GM12878 (cell line): Measurements from ENCODE around the gene PLEKHF1.

Experiments
- ATF3 ChIP-seq: IDR thresholded peaks from 2 replicates; pipeline ENCODE4 v1.6.1; 2011; ENCODE audit warnings: low read depth, mild to moderate bottlenecking, low read length, moderate library complexity, borderline replicate concordance; ENCODE audit errors: extremely low read depth
- KLF5 ChIP-seq: fragments of 450-650 bp; IDR thresholded peaks from 2 replicates; pipeline ENCODE4 v1.6.1; 2014; ENCODE audit warnings: mild to moderate bottlenecking; ENCODE audit not compliant: partially characterized antibody
- POLR2A ChIP-seq: IDR thresholded peaks from 2 replicates; pipeline ENCODE4 v1.6.1; 2011; ENCODE audit warnings: low read depth, mild to moderate bottlenecking, low read length

DNA sequence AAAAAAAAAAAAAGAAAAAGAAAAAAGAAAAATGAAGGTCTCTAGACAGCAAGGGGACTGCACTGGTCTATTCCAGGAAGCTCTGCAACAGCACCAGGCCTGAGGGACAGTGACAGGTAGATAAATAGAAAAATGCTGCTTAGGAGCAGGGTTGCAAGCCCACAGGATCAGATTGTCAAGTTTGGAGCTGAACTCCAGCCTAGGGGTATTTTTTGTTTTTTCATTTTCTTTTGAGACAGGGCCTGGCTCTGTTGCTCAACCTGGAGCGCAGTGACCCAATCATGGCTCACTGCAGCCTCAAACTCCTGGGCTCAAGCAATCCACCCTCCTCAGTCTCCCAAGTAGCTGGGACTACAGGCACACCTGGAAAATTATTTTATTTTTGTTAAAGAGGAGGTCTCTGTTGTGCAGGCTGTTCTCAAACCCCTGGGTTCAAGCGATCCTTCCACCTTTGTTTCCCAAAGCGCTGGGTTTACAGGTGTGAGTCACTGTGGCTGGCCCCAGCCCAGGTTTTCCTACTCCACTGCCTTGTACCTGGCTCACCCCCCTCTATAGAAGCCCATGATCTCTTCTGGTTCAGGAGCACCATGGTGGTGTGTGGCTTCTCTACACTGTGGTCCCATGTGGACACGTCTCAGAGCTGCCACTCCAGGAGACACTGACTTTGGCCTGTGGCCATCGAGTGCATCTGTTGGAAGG is 35.3 kb upstream of the PLEKHF1 start:
- no peak for TF ChIP-seq ATF3
- no peak for TF ChIP-seq POLR2A
- TF ChIP-seq KLF5: no peak
